Measurements from ENCODE around the gene KIF22.
"Not testable (repeated sequence)": the region's sequence is repeated elsewhere in the genome, so short reads cannot be mapped to it uniquely, and the experiment has no call there.

The KIF22 gene

DNA sequence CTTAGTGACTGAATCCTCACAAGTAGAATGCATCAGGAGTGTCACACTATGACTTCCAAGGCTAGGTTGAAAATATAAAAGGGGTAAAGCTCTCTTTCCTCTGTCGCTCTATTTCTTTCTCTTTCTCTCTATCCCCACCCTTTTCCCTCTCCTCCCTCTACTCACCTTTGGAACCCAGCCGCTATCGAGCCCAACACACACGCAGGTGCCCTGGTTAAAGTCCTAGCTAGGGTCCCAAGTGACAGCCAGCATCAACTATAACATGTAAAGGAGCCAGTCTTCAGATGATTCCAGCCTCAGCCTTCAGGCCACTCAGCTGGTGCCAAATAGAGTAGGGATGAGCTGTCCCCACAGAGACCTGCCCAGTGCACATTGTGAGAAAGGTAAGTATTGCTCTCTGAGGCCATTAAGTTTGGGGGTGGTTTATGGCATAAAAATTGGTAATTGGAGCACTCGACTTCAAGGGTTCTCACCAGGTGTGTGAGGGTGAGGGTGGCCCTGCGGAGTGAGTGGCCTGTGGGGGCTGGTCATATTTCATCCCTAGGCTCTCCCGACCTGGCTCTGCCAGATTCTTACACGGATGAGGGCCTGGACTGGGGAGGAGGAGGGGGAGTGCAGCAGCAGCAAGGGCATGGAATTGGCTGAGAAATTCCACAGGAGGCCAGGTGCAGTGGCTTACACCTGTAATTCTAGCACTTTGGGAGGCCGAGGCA lies 29.8 kb upstream of the KIF22 start:
- no peak for DNase-seq (ENCODE audit: low read depth)
- TF ChIP-seq, protein P1, sequence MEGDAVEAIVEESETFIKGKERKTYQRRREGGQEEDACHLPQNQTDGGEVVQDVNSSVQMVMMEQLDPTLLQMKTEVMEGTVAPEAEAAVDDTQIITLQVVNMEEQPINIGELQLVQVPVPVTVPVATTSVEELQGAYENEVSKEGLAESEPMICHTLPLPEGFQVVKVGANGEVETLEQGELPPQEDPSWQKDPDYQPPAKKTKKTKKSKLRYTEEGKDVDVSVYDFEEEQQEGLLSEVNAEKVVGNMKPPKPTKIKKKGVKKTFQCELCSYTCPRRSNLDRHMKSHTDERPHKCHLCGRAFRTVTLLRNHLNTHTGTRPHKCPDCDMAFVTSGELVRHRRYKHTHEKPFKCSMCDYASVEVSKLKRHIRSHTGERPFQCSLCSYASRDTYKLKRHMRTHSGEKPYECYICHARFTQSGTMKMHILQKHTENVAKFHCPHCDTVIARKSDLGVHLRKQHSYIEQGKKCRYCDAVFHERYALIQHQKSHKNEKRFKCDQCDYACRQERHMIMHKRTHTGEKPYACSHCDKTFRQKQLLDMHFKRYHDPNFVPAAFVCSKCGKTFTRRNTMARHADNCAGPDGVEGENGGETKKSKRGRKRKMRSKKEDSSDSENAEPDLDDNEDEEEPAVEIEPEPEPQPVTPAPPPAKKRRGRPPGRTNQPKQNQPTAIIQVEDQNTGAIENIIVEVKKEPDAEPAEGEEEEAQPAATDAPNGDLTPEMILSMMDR (IDR thresholded peaks at IDR 0.05; ENCODE audit: control insufficient read depth, extremely low read depth, insufficient read depth) = no peak
- H3K4me3 ChIP-seq (ENCODE audit: low read depth, low read length) = no peak overlapping the region

DNA sequence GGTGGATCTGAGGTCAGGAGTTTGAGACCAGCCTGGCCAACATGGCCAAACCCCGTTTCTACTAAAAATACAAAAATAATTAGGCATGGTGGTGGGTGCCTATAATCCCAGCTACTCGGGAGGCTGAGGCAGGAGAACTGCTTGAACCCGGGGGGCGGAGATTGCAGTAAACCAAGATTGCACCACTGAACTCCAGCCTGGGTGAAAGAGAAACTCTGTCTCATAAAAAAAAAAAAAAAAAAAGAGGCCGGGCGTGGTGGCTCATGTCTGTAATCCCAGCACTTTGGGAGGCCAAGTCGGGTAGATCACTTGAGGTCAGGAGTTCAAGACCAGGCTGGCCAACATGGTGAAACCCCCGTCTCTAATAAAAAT lies 29.3 kb upstream of the KIF22 start:
- not testable (repeated sequence) for DNase-seq (ENCODE audit: low read depth); H3K4me3 ChIP-seq (ENCODE audit: low read depth, low read length)

DNA sequence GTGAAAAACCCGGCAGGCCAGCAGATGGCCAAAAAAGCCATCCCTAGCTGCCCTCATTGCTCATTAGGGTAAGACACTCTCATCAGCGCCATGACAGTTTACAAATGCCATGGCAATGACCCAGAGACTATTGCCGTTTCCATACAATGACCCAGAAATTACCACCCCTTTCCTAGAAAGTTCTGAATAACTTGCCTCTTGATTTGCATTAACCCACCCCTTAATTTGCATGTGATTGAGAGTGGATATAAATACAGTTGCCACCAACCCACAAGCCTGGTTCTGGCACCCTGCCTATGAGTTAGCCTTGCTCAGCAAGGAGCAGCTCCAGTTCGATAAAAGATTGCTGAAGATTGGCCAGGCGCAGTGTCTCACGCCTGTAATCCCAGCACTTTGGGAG lies 28.7 kb upstream of the KIF22 start:
- TF ChIP-seq, protein P1 (IDR thresholded peaks at IDR 0.05; ENCODE audit: control insufficient read depth, extremely low read depth, insufficient read depth) = no peak
- no peak overlapping the region for H3K4me3 ChIP-seq (ENCODE audit: low read depth, low read length)
- DNase-seq (ENCODE audit: low read depth) = no peak

DNA sequence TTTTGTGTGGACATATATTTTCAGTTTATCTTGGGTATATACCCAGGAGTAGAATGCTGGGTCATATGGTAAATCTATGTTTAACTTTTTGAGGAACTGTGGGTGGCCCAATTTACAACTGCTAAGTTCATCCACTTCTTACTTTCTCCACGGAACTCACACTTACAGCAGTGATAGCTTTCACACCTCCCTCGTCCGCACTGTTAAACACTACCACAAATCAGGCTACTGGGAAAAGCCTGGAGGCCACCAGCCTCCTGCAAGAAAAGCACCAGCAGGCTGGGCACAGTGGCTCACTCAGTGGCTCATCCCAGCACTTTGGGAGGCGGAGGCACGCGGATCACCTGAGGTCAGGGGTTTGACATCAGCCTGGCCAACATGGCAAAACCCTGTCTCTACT lies 27.2 kb upstream of the KIF22 start:
- TF ChIP-seq, protein P1 (IDR thresholded peaks at IDR 0.05; ENCODE audit: control insufficient read depth, extremely low read depth, insufficient read depth) = no peak
- H3K4me3 ChIP-seq (ENCODE audit: low read depth, low read length) = no peak overlapping the region
- no peak for DNase-seq (ENCODE audit: low read depth)

DNA sequence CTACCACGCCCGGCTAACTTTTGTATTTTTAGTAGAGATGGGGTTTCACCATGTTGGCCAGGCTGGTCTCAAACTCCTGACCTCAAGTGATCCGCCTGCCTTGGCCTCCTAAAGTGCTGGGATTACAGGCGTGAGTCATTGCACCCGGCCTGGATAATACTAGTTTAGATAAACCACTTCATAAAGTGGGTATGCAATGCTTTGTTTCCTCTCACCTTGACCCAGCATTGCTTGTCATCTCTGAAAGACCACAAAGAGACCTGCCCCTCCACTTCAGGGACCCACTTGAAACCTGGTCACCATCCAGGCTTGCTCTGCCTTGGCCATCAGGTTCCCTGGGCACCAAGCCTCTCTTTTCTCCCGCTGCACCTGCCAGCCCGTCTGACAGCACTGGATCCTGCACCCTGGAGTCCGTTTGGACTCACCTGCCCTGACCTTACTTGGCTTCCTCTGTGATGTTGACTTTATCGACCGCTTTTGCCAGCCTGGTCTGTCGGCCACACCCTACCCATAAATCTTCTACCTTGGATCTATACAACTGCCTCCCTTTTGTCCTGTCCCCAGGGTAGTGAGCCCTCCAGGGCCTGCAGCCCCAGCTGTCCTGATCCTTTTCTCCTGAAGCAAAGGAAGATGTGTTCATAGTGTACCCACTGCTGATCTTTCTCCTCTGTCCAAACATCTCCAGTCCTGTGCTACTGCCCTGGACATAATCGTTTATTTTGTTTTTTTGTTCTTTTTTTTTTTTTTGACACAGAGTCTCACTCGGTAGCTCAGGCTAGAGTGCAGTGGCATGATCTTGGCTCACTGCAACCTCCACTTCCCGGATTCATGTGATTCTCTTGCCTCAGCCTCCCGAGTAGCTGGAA lies 25.2 kb upstream of the KIF22 start:
- peak; percentile 98 for DNase-seq (ENCODE audit: low read depth)

DNA sequence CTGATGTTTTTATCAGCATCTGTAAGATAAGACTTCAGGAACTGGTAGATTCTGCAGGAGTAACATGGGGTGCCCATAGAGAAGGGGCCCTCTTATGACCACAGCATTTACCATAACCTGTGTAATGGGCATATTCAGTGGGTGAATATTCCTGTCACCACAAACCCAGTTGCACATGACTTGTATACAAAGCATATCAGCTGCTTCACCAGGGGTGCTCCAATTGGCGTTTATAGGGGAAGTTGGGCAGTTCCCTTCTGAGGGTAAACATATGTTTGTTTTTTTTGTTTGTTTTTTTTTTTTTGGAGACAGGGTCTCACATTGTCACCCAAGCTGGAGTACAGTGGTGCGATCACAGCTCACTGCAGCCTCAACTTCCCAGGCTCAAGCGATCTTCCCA lies 24.0 kb upstream of the KIF22 start:
- DNase-seq (ENCODE audit: low read depth) = no peak
- TF ChIP-seq, protein P1 (IDR thresholded peaks at IDR 0.05; ENCODE audit: control insufficient read depth, extremely low read depth, insufficient read depth) = no peak

More for the DNA sequence above, 25.2 kb upstream of the KIF22 start:
- H3K4me3 ChIP-seq (ENCODE audit: low read depth, low read length) = no peak overlapping the region
- TF ChIP-seq, protein P1 (IDR thresholded peaks at IDR 0.05; ENCODE audit: control insufficient read depth, extremely low read depth, insufficient read depth) = no peak

DNA sequence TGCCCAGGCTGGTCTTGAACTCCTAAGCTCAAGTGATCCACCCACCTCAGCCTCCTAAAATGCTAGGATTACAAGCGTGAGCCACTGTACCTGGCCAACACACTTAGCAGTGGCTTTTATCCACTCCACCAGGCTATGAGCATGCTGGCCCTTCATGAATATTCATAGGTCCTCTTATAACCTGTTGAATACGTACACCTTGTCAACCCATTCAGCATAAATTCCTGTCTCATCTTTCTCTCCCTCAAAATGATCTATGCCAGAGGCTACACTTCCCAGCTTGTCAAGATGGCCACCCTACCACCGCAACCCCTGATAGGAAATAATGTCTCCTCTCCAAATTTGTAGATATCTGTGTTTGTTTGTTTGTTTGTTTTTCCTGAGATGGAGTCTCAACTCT lies 23.5 kb upstream of the KIF22 start:
- no peak overlapping the region for H3K4me3 ChIP-seq (ENCODE audit: low read depth, low read length)
- no peak for DNase-seq (ENCODE audit: low read depth)
- TF ChIP-seq, protein P1 (IDR thresholded peaks at IDR 0.05; ENCODE audit: control insufficient read depth, extremely low read depth, insufficient read depth) = no peak

More for the DNA sequence above, 24.0 kb upstream of the KIF22 start:
- H3K4me3 ChIP-seq (ENCODE audit: low read depth, low read length) = no peak overlapping the region
